GM21825 (cell line): ENCODE data around the gene CDKL2.

ENCODE experiments used
- ATAC-seq: cut with Tn5 transposase; IDR thresholded peaks from one replicate; pipeline ENCODE4 v1.9.1; 2021; ENCODE audit warnings: mild to moderate bottlenecking, moderate library complexity; ENCODE audit not compliant: unreplicated experiment

Gene CDKL2

GRCh38 chr4:75643651-75644050 lies 13.3 kb upstream of the CDKL2 start:
- no peak for ATAC-seq

GRCh38 chr4:75639124-75639695 lies 8.9 kb upstream of the CDKL2 start:
- no peak for ATAC-seq

- ATAC-seq: no peak
These were observed 7.5 kb upstream of the CDKL2 start for GRCh38 chr4:75637827-75638226.

- no peak for ATAC-seq
These were observed 6.8 kb upstream of the CDKL2 start for GRCh38 chr4:75637176-75637575.

- no peak for ATAC-seq
These were observed 4.6 kb upstream of the CDKL2 start for GRCh38 chr4:75634951-75635350.

GRCh38 chr4:75634281-75634680 lies 4.0 kb upstream of the CDKL2 start:
- ATAC-seq: no peak

GRCh38 chr4:75633846-75634245 lies 3.5 kb upstream of the CDKL2 start:
- ATAC-seq: no peak

- ATAC-seq: no peak
These were observed 605 bp upstream of the CDKL2 start for GRCh38 chr4:75630937-75631329.

- no peak for ATAC-seq
These were observed 1.1 kb downstream of the CDKL2 start for GRCh38 chr4:75629239-75629638.

GRCh38 chr4:75623026-75623425 lies 7.3 kb downstream of the CDKL2 start:
- ATAC-seq: no peak

- no peak for ATAC-seq
These were observed 8.6 kb downstream of the CDKL2 start for GRCh38 chr4:75621715-75622114.

GRCh38 chr4:75612306-75612705 lies 18.0 kb downstream of the CDKL2 start:
- no peak for ATAC-seq

GRCh38 chr4:75605928-75606327 lies 24.4 kb downstream of the CDKL2 start:
- no peak for ATAC-seq

- no peak for ATAC-seq
These were observed 30.7 kb downstream of the CDKL2 start for GRCh38 chr4:75599647-75600046.

GRCh38 chr4:75598390-75598789 lies 31.9 kb downstream of the CDKL2 start:
- no peak for ATAC-seq

- ATAC-seq: no peak
These were observed 34.3 kb downstream of the CDKL2 start for GRCh38 chr4:75596061-75596460.

- no peak for ATAC-seq
These were observed 36.9 kb downstream of the CDKL2 start for GRCh38 chr4:75593393-75593792.

- ATAC-seq: no peak
These were observed 46.3 kb downstream of the CDKL2 start for GRCh38 chr4:75584067-75584466.

- ATAC-seq: no peak
These were observed 62.6 kb downstream of the CDKL2 start for GRCh38 chr4:75567725-75568124.

GRCh38 chr4:75566911-75567310 lies 63.4 kb downstream of the CDKL2 start:
- no peak for ATAC-seq

GRCh38 chr4:75565481-75565880 lies 64.8 kb downstream of the CDKL2 start:
- ATAC-seq: no peak

GRCh38 chr4:75564023-75564422 lies 66.3 kb downstream of the CDKL2 start:
- ATAC-seq: no peak

- no peak for ATAC-seq
These were observed 68.5 kb downstream of the CDKL2 start for GRCh38 chr4:75561789-75562188.

- ATAC-seq: no peak
These were observed 72.6 kb downstream of the CDKL2 start for GRCh38 chr4:75557696-75558095.
